H1 (cell line): Measurements from ENCODE around the gene RPTOR. TPM values are rescaled to one million over a fixed set of nuclear protein-coding genes. Genes with fewer than 3 reads are reported as not detected.
A peak's percentile ranks its signal among the peaks of the same experiment; 100 is the strongest.

Experiments used
- CTCF ChIA-PET: fragments of 300-600 bp; sonication (Branson Sonifier 250); formaldehyde crosslinking; loops from one replicate; lab custom pipeline; 2021; ENCODE audit not compliant: partially characterized antibody; lab: Charles Lee
- POLR2A ChIA-PET: fragments of 300-600 bp; sonication (Branson Sonifier 250); formaldehyde crosslinking; loops from one replicate; lab custom pipeline; 2021; ENCODE audit warnings: inconsistent platforms; ENCODE audit not compliant: partially characterized antibody; lab: Charles Lee
- DNase-seq, 2 experiments: peaks; one replicate each; pipeline versions ENCODE4 v3.0.0 to v3.0.0-alpha.2; 2010 to 2022; ENCODE audit warnings: low spot score in 2 of 2, low read depth in 1 of 2, mixed read lengths in 1 of 2
- FAIRE-seq: peaks from 2 replicates; lab custom pipeline; 2011; peaks lifted over from hg19 to GRCh38; lab: Jason Lieb, UNC
- H2AFZ ChIP-seq: 2 replicates; pipeline ENCODE4 v1.8.1; 2012; ENCODE audit warnings: low read length, inconsistent platforms
- H2AK5ac ChIP-seq: 2 replicates; pipeline ENCODE4 v1.6.1; 2013; ENCODE audit warnings: low read depth, low read length
- H2BK120ac ChIP-seq: replicated peaks from 2 replicates; pipeline ENCODE3; 2013; ENCODE audit warnings: low read depth, low read length, inconsistent platforms
- H2BK12ac ChIP-seq: 2 replicates; pipeline ENCODE4 v1.6.1; 2013; ENCODE audit warnings: low read depth, low read length
- H2BK15ac ChIP-seq: 2 replicates; pipeline ENCODE4 v1.6.1; 2013; ENCODE audit warnings: low read length
- H2BK20ac ChIP-seq: 2 replicates; pipeline ENCODE4 v1.6.1; 2013; ENCODE audit warnings: low read length
- H2BK5ac ChIP-seq: 2 replicates; pipeline ENCODE4 v1.6.1; 2013; ENCODE audit warnings: low read depth, low read length
- H3K14ac ChIP-seq: 2 replicates; pipeline ENCODE4 v1.6.1; 2013; ENCODE audit warnings: inconsistent platforms; ENCODE audit not compliant: insufficient read length
- H3K18ac ChIP-seq: 2 replicates; pipeline ENCODE4 v1.6.1; 2013; ENCODE audit warnings: low read length; ENCODE audit errors: extremely low read depth
- H3K23ac ChIP-seq: 2 replicates; pipeline ENCODE4 v1.6.1; 2013; ENCODE audit warnings: inconsistent platforms; ENCODE audit not compliant: insufficient read length
- H3K23me2 ChIP-seq: 2 replicates; pipeline ENCODE4 v1.6.1; 2013; ENCODE audit warnings: low read depth, low read length
- H3K27ac ChIP-seq: 2 replicates; pipeline ENCODE4 v1.6.1; 2011; ENCODE audit warnings: low read depth, low read length, inconsistent platforms
- H3K27me3 ChIP-seq, 4 experiments: replicated peaks in 1 of 4; 1 replicate in 1 of 4; 2 replicates in 3 of 4; pipeline versions ENCODE4 v1.6.1 to v1.8.1; 2011 to 2013; ENCODE audit warnings: low read length in 3 of 4, mild to moderate bottlenecking in 3 of 4, inconsistent platforms in 2 of 4, mixed read lengths in 2 of 4, moderate library complexity in 1 of 4; ENCODE audit not compliant: control insufficient read depth in 3 of 4, insufficient read depth in 3 of 4; ENCODE audit errors: extremely low read depth in 1 of 4
- H3K36me3 ChIP-seq, 4 experiments: 2 replicates each; pipeline versions ENCODE4 v1.6.1 to v1.8.1; 2011 to 2013; ENCODE audit warnings: mild to moderate bottlenecking in 4 of 4, low read length in 3 of 4, moderate library complexity in 2 of 4, control low read depth in 1 of 4, inconsistent platforms in 1 of 4; ENCODE audit not compliant: insufficient read depth in 4 of 4, control insufficient read depth in 2 of 4
- H3K4ac ChIP-seq: replicated peaks from 2 replicates; pipeline ENCODE3; 2013; ENCODE audit warnings: low read length, low read depth, mixed read lengths, inconsistent platforms; ENCODE audit not compliant: insufficient read length
- H3K4me1 ChIP-seq, 4 experiments: replicated peaks in 1 of 4; 1 replicate in 1 of 4; 2 replicates in 3 of 4; pipeline versions ENCODE4 v1.6.1 to v1.8.1; 2011 to 2013; ENCODE audit warnings: low read length in 3 of 4, inconsistent platforms in 2 of 4, mixed read lengths in 1 of 4; ENCODE audit not compliant: insufficient read depth in 4 of 4, control insufficient read depth in 3 of 4
- H3K4me2 ChIP-seq, 2 experiments: 2 replicates each; pipeline versions ENCODE4 v1.6.1 to v1.8.1; 2011 to 2013; ENCODE audit warnings: low read depth in 2 of 2, low read length in 2 of 2, control low read depth in 1 of 2, inconsistent platforms in 1 of 2, mild to moderate bottlenecking in 1 of 2; ENCODE audit not compliant: insufficient read depth in 1 of 2
- H3K4me3 ChIP-seq, 4 experiments: fragments of 200-600, 300-600 bp in 1 of 4; sonication (generic), shearing (Covaris generic), sonication (Bioruptor Twin) in 1 of 4; 2 replicates each; pipeline versions ENCODE4 v1.5.1 to v1.8.1; 2011 to 2016; ENCODE audit warnings: low read length in 4 of 4, low read depth in 3 of 4, control low read depth in 2 of 4, inconsistent platforms in 2 of 4, mild to moderate bottlenecking in 2 of 4, mixed read lengths in 1 of 4, moderate library complexity in 1 of 4; ENCODE audit not compliant: insufficient read depth in 2 of 4; ENCODE audit errors: extremely low read depth in 1 of 4
- H3K56ac ChIP-seq: replicated peaks from 2 replicates; pipeline ENCODE3; 2013; ENCODE audit warnings: low read depth, mild to moderate bottlenecking, mixed read lengths, low read length, inconsistent platforms; ENCODE audit not compliant: insufficient read length
- H3K79me1 ChIP-seq: 2 replicates; pipeline ENCODE4 v1.6.1; 2013; ENCODE audit warnings: low read depth, low read length, control low read depth
- H3K79me2 ChIP-seq, 2 experiments: 2 replicates each; pipeline versions ENCODE4 v1.6.1 to v1.8.1; 2012 to 2013; ENCODE audit warnings: low read length in 2 of 2, mild to moderate bottlenecking in 2 of 2, inconsistent platforms in 1 of 2; ENCODE audit not compliant: insufficient read depth in 2 of 2, control insufficient read depth in 1 of 2
- H3K9ac ChIP-seq, 4 experiments: replicated peaks in 1 of 4; 1 replicate in 1 of 4; 2 replicates in 3 of 4; pipeline versions ENCODE4 v1.6.1 to v1.8.1; 2011 to 2013; ENCODE audit warnings: low read depth in 3 of 4, low read length in 3 of 4, control low read depth in 2 of 4, mild to moderate bottlenecking in 2 of 4, moderate library complexity in 2 of 4, inconsistent platforms in 1 of 4; ENCODE audit errors: extremely low read depth in 1 of 4
- H3K9me3 ChIP-seq, 2 experiments: 2 replicates each; pipeline versions ENCODE4 v1.6.1 to v1.8.1; 2012 to 2013; ENCODE audit warnings: mild to moderate bottlenecking in 2 of 2, moderate library complexity in 2 of 2, control low read depth in 1 of 2, inconsistent platforms in 1 of 2, low read depth in 1 of 2, low read length in 1 of 2, mixed read lengths in 1 of 2; ENCODE audit not compliant: insufficient read depth in 2 of 2
- H4K20me1 ChIP-seq, 2 experiments: replicated peaks in 1 of 2; 2 replicates each; pipeline versions ENCODE3 to v1.8.1; 2011 to 2013; ENCODE audit warnings: inconsistent platforms in 2 of 2, low read length in 2 of 2, mild to moderate bottlenecking in 1 of 2; ENCODE audit not compliant: insufficient read depth in 2 of 2, control insufficient read depth in 1 of 2
- H4K5ac ChIP-seq: 2 replicates; pipeline ENCODE4 v1.6.1; 2013; ENCODE audit warnings: low read length, low read depth, mixed read lengths, inconsistent platforms; ENCODE audit not compliant: insufficient read length
- H4K8ac ChIP-seq: 2 replicates; pipeline ENCODE4 v1.8.0; 2013; ENCODE audit warnings: mild to moderate bottlenecking, moderate library complexity, low read length, inconsistent platforms; ENCODE audit not compliant: insufficient read depth; ENCODE audit errors: extremely low read depth
- H4K91ac ChIP-seq: replicated peaks from 2 replicates; pipeline ENCODE3; 2013; ENCODE audit warnings: low read length, mixed read lengths, inconsistent platforms; ENCODE audit not compliant: insufficient read length
- RAD21 ChIP-seq, 2 experiments: IDR thresholded peaks in 1 of 2; conservative IDR thresholded peaks in 1 of 2; 2 replicates each; pipeline ENCODE4 v1.6.1; 2011; ENCODE audit warnings: low read depth in 2 of 2, low read length in 2 of 2, improper control_type of control experiment in 1 of 2, inconsistent platforms in 1 of 2, mild to moderate bottlenecking in 1 of 2, moderate library complexity in 1 of 2
- WGBS, 2 experiments: shearing (Covaris generic) in 1 of 2; methylation state at CpG; one replicate each; pipeline versions ENCODE4 v1.1.6 to v1.1.7; 2013 to 2015; ENCODE audit warnings: low lambda C conversion rate in 2 of 2, mixed read lengths in 2 of 2, inconsistent platforms in 1 of 2, low coverage in 1 of 2, missing lambda C conversion rate in 1 of 2; ENCODE audit not compliant: insufficient replicate concordance in 2 of 2, insufficient coverage in 1 of 2, insufficient read length in 1 of 2; ENCODE audit errors: extremely low coverage in 1 of 2, missing lambda C conversion rate in 1 of 2; 5-methylcytosine and 5-hydroxymethylcytosine counted together
- polyA plus RNA-seq, 7 experiments: library from polyadenylated mRNA; depleted of rRNA in 3 of 7; stranded (reverse) in 5 of 7; unstranded in 2 of 7; fragments of >200 nt in 5 of 7; fragments of 200-250 nt in 2 of 7; gene quantifications; 1 replicate in 5 of 7; 2 replicates in 1 of 7; 4 replicates in 1 of 7; pipeline versions ENCODE4 v1.2.1 to v1.2.3, GENCODE V29; 2011 to 2013; ENCODE audit warnings: missing spikeins in 2 of 7, mixed read lengths in 2 of 7
- total RNA-seq: library from RNA; stranded (reverse); fragmentation: NEBNext Ultra II Directional; extraction: Animal tissue kit (Norgen Biotek cat#: 25700); gene quantifications from 2 replicates; pipeline ENCODE4 v1.2.1, GENCODE V29; 2021
- TF ChIP-seq, protein P1 (sequence below), 3 experiments: IDR thresholded peaks; 1 replicate in 2 of 3; 2 replicates in 1 of 3; pipeline versions ENCODE4 v1.5.1 to v1.6.1; 2011; ENCODE audit warnings: low read length in 3 of 3, mild to moderate bottlenecking in 3 of 3, inconsistent platforms in 2 of 3, low read depth in 1 of 3, moderate library complexity in 1 of 3; ENCODE audit not compliant: insufficient read depth in 1 of 3; ENCODE audit errors: control extremely low read depth in 1 of 3

The RPTOR gene
- total and polyA plus RNA-seq, 2 of the 8 experiments (the other 6 are each of a cell fraction or from before 2014, with no cell fraction given) = 6.9 to 28.7 TPM

GRCh38 chr17:80894439-80894721, 349.7 kb downstream of the RPTOR start:
- Histone ChIP-seq H3K4me3 (no peak overlapping the region), H2BK5ac (no peak overlapping the region; the same call in 1 of the 2 replicates), H4K5ac (no peak overlapping the region), H3K14ac (no peak overlapping the region), H2BK20ac (no peak overlapping the region), H4K8ac (peak overlapping the region; percentile 71; the same call in 1 of the 2 replicates), H3K27ac (no peak overlapping the region), H3K4me2 (no peak overlapping the region), H2AK5ac (no peak overlapping the region), H3K56ac (no peak overlapping the region), H4K91ac (no peak overlapping the region), H3K9ac (no peak overlapping the region), H4K20me1 (peaks cover 0 to 7% of the 10 kb centered on the region in 2 experiments), H2BK15ac (no peak overlapping the region), H3K18ac (no peak overlapping the region), H2BK120ac (no peak overlapping the region), H3K79me2 (no peaks in the 10 kb centered on the region), H3K23me2 (no peaks in the 10 kb centered on the region), H2AFZ (no peak overlapping the region), H2BK12ac (no peak overlapping the region), H3K4me1 (no peaks in the 10 kb centered on the region), H3K27me3 (no peaks in the 10 kb centered on the region; a peak in 1 of 7 replicates), H3K4ac (no peak overlapping the region), H3K9me3 (no peaks in the 10 kb centered on the region), H3K36me3 (peaks cover 0 to 6% (median 3%) of the 10 kb centered on the region in 4 experiments; a peak in 4 of 8 replicates), H3K23ac (no peak overlapping the region), H3K79me1 (no peaks in the 10 kb centered on the region)
- POLR2A ChIA-PET = no interaction called here
- no peak; a peak in 1 of 4 replicates for TF ChIP-seq RAD21 (IDR thresholded peaks at IDR 0.05 in 1 of 2, conservative IDR thresholded peaks at IDR 0.05 in 1 of 2; ENCODE audit: low read depth in 2 of 2, low read length in 2 of 2)
- TF ChIP-seq, protein P1, sequence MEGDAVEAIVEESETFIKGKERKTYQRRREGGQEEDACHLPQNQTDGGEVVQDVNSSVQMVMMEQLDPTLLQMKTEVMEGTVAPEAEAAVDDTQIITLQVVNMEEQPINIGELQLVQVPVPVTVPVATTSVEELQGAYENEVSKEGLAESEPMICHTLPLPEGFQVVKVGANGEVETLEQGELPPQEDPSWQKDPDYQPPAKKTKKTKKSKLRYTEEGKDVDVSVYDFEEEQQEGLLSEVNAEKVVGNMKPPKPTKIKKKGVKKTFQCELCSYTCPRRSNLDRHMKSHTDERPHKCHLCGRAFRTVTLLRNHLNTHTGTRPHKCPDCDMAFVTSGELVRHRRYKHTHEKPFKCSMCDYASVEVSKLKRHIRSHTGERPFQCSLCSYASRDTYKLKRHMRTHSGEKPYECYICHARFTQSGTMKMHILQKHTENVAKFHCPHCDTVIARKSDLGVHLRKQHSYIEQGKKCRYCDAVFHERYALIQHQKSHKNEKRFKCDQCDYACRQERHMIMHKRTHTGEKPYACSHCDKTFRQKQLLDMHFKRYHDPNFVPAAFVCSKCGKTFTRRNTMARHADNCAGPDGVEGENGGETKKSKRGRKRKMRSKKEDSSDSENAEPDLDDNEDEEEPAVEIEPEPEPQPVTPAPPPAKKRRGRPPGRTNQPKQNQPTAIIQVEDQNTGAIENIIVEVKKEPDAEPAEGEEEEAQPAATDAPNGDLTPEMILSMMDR (IDR thresholded peaks at IDR 0.05; ENCODE audit: control extremely low read depth in 1 of 3, insufficient read depth in 1 of 3, low read depth in 1 of 3, low read length in 3 of 3) = peak in 1 of 3 experiments; percentile 21; a peak in 1 of 4 replicates
- DNase-seq = no peak
- CTCF ChIA-PET = interaction anchor here (0.6 to 2.3 kb wide), 11 partner anchors 12 to 419 kb away, joined by 3 to 8 read pairs (median 3); no protein-coding TSS in a partner anchor
- no peak for FAIRE-seq
- 88% methylated on average over 4 of the region's 4 CpGs; no CpG with 5 or more reads in 1 of the 2 experiments for WGBS, 2 experiments
